ENCODE data around the gene EEF1AKMT1. TPM values are rescaled to one million over a fixed set of nuclear protein-coding genes. Genes with fewer than 3 reads are reported as not detected.

Gene EEF1AKMT1
- total RNA-seq: 8.1 and 9.9 TPM in 2 replicates

GRCh38 chr13:20773194-20774080, at the start of gene EEF1AKMT1:
Gene EEF1AKMT1 (minus strand): TSS chr13:20773961. CDS start chr13:20757598, 16,363 bp downstream.
- intact Hi-C loops (cut with micrococcal nuclease): loop anchor here (1.0 to 5.0 kb wide), 7 partner anchors 55 to 911 kb away; partner anchors contain the start of genes IFT88, XPO4, ZMYM2 and ZMYM5

GRCh38 chr13:20823071-20823470, 49.3 kb upstream of the EEF1AKMT1 start:
- intact Hi-C loops (cut with micrococcal nuclease): no loop called here

- intact Hi-C loops (cut with micrococcal nuclease): no loop called here
Observed at GRCh38 chr13:20822406-20822805, 48.6 kb upstream of the EEF1AKMT1 start.

- intact Hi-C loops (cut with micrococcal nuclease): loop anchor here (2.0 kb wide), 1 partner anchor 325 kb away; no protein-coding TSS in a partner anchor
Observed at GRCh38 chr13:20819715-20820114, 46.0 kb upstream of the EEF1AKMT1 start.

- intact Hi-C loops (cut with micrococcal nuclease): no loop called here
Observed at GRCh38 chr13:20815464-20815863, 41.7 kb upstream of the EEF1AKMT1 start.

GRCh38 chr13:20814224-20814910, 40.6 kb upstream of the EEF1AKMT1 start:
- intact Hi-C loops (cut with micrococcal nuclease): no loop called here

- intact Hi-C loops (cut with micrococcal nuclease): no loop called here
Observed at GRCh38 chr13:20812890-20813289, 39.1 kb upstream of the EEF1AKMT1 start.

- intact Hi-C loops (cut with micrococcal nuclease): no loop called here
Observed at GRCh38 chr13:20810808-20811207, 37.0 kb upstream of the EEF1AKMT1 start.

- intact Hi-C loops (cut with micrococcal nuclease): no loop called here
Observed at GRCh38 chr13:20808874-20809273, 35.1 kb upstream of the EEF1AKMT1 start.

- intact Hi-C loops (cut with micrococcal nuclease): no loop called here
Observed at GRCh38 chr13:20803180-20803965, 29.6 kb upstream of the EEF1AKMT1 start.

GRCh38 chr13:20801707-20802106, 27.9 kb upstream of the EEF1AKMT1 start:
- intact Hi-C loops (cut with micrococcal nuclease): no loop called here

- intact Hi-C loops (cut with micrococcal nuclease): no loop called here
Observed at GRCh38 chr13:20799726-20800416, 26.1 kb upstream of the EEF1AKMT1 start.

- intact Hi-C loops (cut with micrococcal nuclease): no loop called here
Observed at GRCh38 chr13:20798027-20798426, 24.3 kb upstream of the EEF1AKMT1 start.

GRCh38 chr13:20796791-20797508, 23.2 kb upstream of the EEF1AKMT1 start:
- intact Hi-C loops (cut with micrococcal nuclease): no loop called here

- intact Hi-C loops (cut with micrococcal nuclease): no loop called here
Observed at GRCh38 chr13:20789665-20790064, 15.9 kb upstream of the EEF1AKMT1 start.

GRCh38 chr13:20788312-20788711, 14.6 kb upstream of the EEF1AKMT1 start:
- intact Hi-C loops (cut with micrococcal nuclease): no loop called here

GRCh38 chr13:20787180-20787579, 13.4 kb upstream of the EEF1AKMT1 start:
- intact Hi-C loops (cut with micrococcal nuclease): no loop called here

GRCh38 chr13:20782116-20782708, 8.5 kb upstream of the EEF1AKMT1 start:
- intact Hi-C loops (cut with micrococcal nuclease): no loop called here

- intact Hi-C loops (cut with micrococcal nuclease): no loop called here
Observed at GRCh38 chr13:20780317-20780716, 6.6 kb upstream of the EEF1AKMT1 start.

- intact Hi-C loops (cut with micrococcal nuclease): no loop called here
Observed at GRCh38 chr13:20779405-20779804, 5.6 kb upstream of the EEF1AKMT1 start.

All from T-helper 2 cell treated with Interferon-gamma antibody and Interleukin-4, amounts not matched to agents 100 ng/mL and 5 ng/mL, for 36 hours (primary cell).